Upper lobe of left lung (tissue), 4 donors: Measurements from ENCODE around the gene YWHAE.

Experiments
- CTCF ChIP-seq, 6 experiments: fragments of 450-650 bp in 4 of 6; fragments of 200-600 bp in 2 of 6; sonication (generic) in 2 of 6; IDR thresholded peaks; one replicate each; pipeline ENCODE4 v1.5.1; 2016 to 2019; ENCODE audit warnings: antibody characterized with exemption in 6 of 6
- POLR2A ChIP-seq, 4 donors: fragments of 450-650 bp; IDR thresholded peaks; one replicate each; pipeline ENCODE4 v1.5.1; 2016 to 2017; ENCODE audit warnings: antibody characterized with exemption in 4 of 4, mild to moderate bottlenecking in 2 of 4
- POLR2AphosphoS5 ChIP-seq, 2 donors: sonication (generic); formaldehyde crosslinking; IDR thresholded peaks; one replicate each; pipeline ENCODE4 v1.5.1; 2017; ENCODE audit warnings: antibody characterized with exemption in 2 of 2

GRCh38 chr17:1298606-1299005 is 101.4 kb downstream of the YWHAE start:
- TF ChIP-seq CTCF (IDR thresholded peaks at IDR 0.05) = no peak
- no peak for TF ChIP-seq POLR2AphosphoS5 (IDR thresholded peaks at IDR 0.05)
- no peak for TF ChIP-seq POLR2A (IDR thresholded peaks at IDR 0.05)
